GM12878 (cell line): ENCODE results near the gene NUP107.

Experiments used
- ATF7 ChIP-seq: fragments of 450-650 bp; IDR thresholded peaks from 2 replicates; pipeline ENCODE4 v1.6.1; 2016; ENCODE audit warnings: low read depth, mild to moderate bottlenecking
- CBX3 ChIP-seq: fragments of 200-600 bp; sonication (generic); IDR thresholded peaks from 2 replicates; pipeline ENCODE4 v1.6.1; 2016; ENCODE audit warnings: low read depth, borderline replicate concordance
- CBX5 ChIP-seq: sonication (generic); IDR thresholded peaks from 2 replicates; pipeline ENCODE4 v1.6.1; 2016; ENCODE audit warnings: low read depth, moderate library complexity, mild to moderate bottlenecking, inconsistent platforms
- CREB1 ChIP-seq: IDR thresholded peaks from 2 replicates; pipeline ENCODE4 v1.6.1; 2012; ENCODE audit warnings: low read depth, mild to moderate bottlenecking, inconsistent platforms
- EZH2 ChIP-seq: IDR thresholded peaks from 2 replicates; pipeline ENCODE4 v1.6.1; 2012; ENCODE audit warnings: low read depth, mild to moderate bottlenecking, control low read depth, inconsistent platforms, low read length, borderline replicate concordance; ENCODE audit not compliant: control insufficient read depth
- MTA3 ChIP-seq: IDR thresholded peaks from 2 replicates; pipeline ENCODE4 v1.6.1; 2012; ENCODE audit warnings: low read length, inconsistent platforms, borderline replicate concordance
- SIN3A ChIP-seq: IDR thresholded peaks from 2 replicates; pipeline ENCODE4 v1.6.1; 2012; ENCODE audit warnings: low read depth, low read length, improper control_type of control experiment
- TBL1XR1 ChIP-seq: IDR thresholded peaks from 2 replicates; pipeline ENCODE4 v1.6.1; 2012; ENCODE audit warnings: low read depth, low read length, improper control_type of control experiment
- TF ChIP-seq, protein P1 (sequence below), 3 experiments: IDR thresholded peaks in 2 of 3; conservative IDR thresholded peaks in 1 of 3; 2 replicates each; pipeline ENCODE4 v1.5.1; 2011; ENCODE audit warnings: low read depth in 3 of 3, low read length in 3 of 3, mild to moderate bottlenecking in 3 of 3, control low read depth in 2 of 3, moderate library complexity in 2 of 3, inconsistent platforms in 1 of 3, mixed read lengths in 1 of 3; ENCODE audit not compliant: control insufficient read depth in 2 of 3, insufficient read depth in 1 of 3; ENCODE audit errors: extremely low read depth in 1 of 3
- TF ChIP-seq, protein P2 (sequence below): IDR thresholded peaks from 2 replicates; pipeline ENCODE4 v1.6.1; 2011; ENCODE audit warnings: low read depth, low read length, improper control_type of control experiment, borderline replicate concordance
- TF ChIP-seq, protein P3 (sequence below): IDR thresholded peaks from 2 replicates; pipeline ENCODE4 v1.6.1; 2012; ENCODE audit warnings: low read depth, low read length, improper control_type of control experiment

DNA sequence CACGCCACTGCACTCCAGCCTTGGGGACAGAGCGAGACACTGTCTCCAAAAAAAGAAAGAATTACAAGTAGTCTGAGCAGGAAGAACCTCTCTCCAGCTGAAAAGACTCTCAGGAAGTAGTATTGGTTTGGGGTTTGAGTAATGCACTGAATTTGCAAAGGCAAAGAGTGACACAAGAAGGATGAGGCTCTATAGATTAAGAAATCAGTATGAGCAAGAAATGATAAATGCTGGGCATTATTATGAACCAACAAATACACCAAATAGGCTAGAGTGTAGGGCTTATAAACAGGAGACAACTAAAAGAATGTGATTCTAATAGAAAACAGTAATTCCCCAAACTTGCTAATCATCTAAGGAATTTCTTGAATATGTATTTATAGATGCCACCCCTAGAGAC is 56.6 kb downstream of the NUP107 start:
- TF ChIP-seq, protein P1, sequence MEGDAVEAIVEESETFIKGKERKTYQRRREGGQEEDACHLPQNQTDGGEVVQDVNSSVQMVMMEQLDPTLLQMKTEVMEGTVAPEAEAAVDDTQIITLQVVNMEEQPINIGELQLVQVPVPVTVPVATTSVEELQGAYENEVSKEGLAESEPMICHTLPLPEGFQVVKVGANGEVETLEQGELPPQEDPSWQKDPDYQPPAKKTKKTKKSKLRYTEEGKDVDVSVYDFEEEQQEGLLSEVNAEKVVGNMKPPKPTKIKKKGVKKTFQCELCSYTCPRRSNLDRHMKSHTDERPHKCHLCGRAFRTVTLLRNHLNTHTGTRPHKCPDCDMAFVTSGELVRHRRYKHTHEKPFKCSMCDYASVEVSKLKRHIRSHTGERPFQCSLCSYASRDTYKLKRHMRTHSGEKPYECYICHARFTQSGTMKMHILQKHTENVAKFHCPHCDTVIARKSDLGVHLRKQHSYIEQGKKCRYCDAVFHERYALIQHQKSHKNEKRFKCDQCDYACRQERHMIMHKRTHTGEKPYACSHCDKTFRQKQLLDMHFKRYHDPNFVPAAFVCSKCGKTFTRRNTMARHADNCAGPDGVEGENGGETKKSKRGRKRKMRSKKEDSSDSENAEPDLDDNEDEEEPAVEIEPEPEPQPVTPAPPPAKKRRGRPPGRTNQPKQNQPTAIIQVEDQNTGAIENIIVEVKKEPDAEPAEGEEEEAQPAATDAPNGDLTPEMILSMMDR (IDR thresholded peaks at IDR 0.05 in 2 of 3, conservative IDR thresholded peaks at IDR 0.05 in 1 of 3; ENCODE audit: control insufficient read depth in 2 of 3, extremely low read depth in 1 of 3, insufficient read depth in 1 of 3, low read depth in 3 of 3, low read length in 3 of 3): no peak
- TF ChIP-seq, protein P2, sequence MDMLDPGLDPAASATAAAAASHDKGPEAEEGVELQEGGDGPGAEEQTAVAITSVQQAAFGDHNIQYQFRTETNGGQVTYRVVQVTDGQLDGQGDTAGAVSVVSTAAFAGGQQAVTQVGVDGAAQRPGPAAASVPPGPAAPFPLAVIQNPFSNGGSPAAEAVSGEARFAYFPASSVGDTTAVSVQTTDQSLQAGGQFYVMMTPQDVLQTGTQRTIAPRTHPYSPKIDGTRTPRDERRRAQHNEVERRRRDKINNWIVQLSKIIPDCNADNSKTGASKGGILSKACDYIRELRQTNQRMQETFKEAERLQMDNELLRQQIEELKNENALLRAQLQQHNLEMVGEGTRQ: no peak
- TF ChIP-seq CREB1 (no peak), SIN3A (no peak), MTA3 (no peak), ATF7 (no peak), TBL1XR1 (no peak), CBX3 (no peak), CBX5 (no peak), EZH2 (no peak)
- TF ChIP-seq, protein P3, sequence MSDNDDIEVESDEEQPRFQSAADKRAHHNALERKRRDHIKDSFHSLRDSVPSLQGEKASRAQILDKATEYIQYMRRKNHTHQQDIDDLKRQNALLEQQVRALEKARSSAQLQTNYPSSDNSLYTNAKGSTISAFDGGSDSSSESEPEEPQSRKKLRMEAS: no peak
